Neural cell (in vitro differentiated cells): ENCODE results near the gene LYSMD4.

Experiments used
- CTCF ChIP-seq: fragments of 450-650 bp; IDR thresholded peaks from 2 replicates; pipeline ENCODE4 v1.5.1; 2014; ENCODE audit warnings: antibody characterized with exemption, mild to moderate bottlenecking, moderate library complexity; ENCODE audit not compliant: poor library complexity, severe bottlenecking
- EP300 ChIP-seq: fragments of 450-650 bp; conservative IDR thresholded peaks from 2 replicates; pipeline ENCODE4 v1.6.1; 2014; ENCODE audit warnings: antibody characterized with exemption, mild to moderate bottlenecking, moderate library complexity; ENCODE audit not compliant: poor library complexity, severe bottlenecking
- EZH2 ChIP-seq: fragments of 200-600, 300-800 bp; shearing (Covaris generic), sonication (generic); IDR thresholded peaks from 2 replicates; pipeline ENCODE4 v1.6.1; 2014; ENCODE audit warnings: antibody characterized with exemption, low read length, borderline replicate concordance, mild to moderate bottlenecking; ENCODE audit not compliant: insufficient read depth, poor library complexity, severe bottlenecking
- POLR2AphosphoS5 ChIP-seq: IDR thresholded peaks from 2 replicates; pipeline ENCODE4 v1.6.1; 2012
- SMC3 ChIP-seq: fragments of 450-650 bp; conservative IDR thresholded peaks from 2 replicates; pipeline ENCODE4 v1.6.1; 2014; ENCODE audit warnings: antibody characterized with exemption, mild to moderate bottlenecking, moderate library complexity; ENCODE audit not compliant: poor library complexity
- TAF1 ChIP-seq: IDR thresholded peaks from 2 replicates; pipeline ENCODE4 v1.6.1; 2012; ENCODE audit warnings: low read depth

GRCh38 chr15:99720533-99720932, 12.7 kb downstream of the LYSMD4 start:
- no peak for TF ChIP-seq SMC3
- TF ChIP-seq TAF1 = no peak
- no peak for TF ChIP-seq POLR2AphosphoS5
- no peak for TF ChIP-seq CTCF
- no peak for TF ChIP-seq EP300
- TF ChIP-seq EZH2 = no peak
